ENCODE data around the gene LLPH. TPM values are rescaled to one million over a fixed set of nuclear protein-coding genes. Genes with fewer than 3 reads are reported as not detected.

LLPH gene
- total RNA-seq, 1 experiment from 2014 or later: 51.3 TPM

- H3K4me3 ChIP-seq (ENCODE audit: low read depth, low read length, poor library complexity, severe bottlenecking): no peak overlapping the region
- H3K4me1 ChIP-seq (ENCODE audit: insufficient read depth, low read length, poor library complexity, severe bottlenecking): peaks cover 34% of the 10 kb centered on the region
- CTCF ChIA-PET: interaction anchor here (1.3 kb wide), 1 partner anchor 11 kb away, joined by 4 read pairs; the partner anchor contains the start of gene LLPH
- POLR2A ChIA-PET (ENCODE audit: low non-redundant PET): no interaction called here
- TF ChIP-seq EZH2 (IDR thresholded peaks at IDR 0.05; ENCODE audit: borderline replicate concordance, low read depth, low read length, poor library complexity, severe bottlenecking): no peak
- TF ChIP-seq, protein P1, sequence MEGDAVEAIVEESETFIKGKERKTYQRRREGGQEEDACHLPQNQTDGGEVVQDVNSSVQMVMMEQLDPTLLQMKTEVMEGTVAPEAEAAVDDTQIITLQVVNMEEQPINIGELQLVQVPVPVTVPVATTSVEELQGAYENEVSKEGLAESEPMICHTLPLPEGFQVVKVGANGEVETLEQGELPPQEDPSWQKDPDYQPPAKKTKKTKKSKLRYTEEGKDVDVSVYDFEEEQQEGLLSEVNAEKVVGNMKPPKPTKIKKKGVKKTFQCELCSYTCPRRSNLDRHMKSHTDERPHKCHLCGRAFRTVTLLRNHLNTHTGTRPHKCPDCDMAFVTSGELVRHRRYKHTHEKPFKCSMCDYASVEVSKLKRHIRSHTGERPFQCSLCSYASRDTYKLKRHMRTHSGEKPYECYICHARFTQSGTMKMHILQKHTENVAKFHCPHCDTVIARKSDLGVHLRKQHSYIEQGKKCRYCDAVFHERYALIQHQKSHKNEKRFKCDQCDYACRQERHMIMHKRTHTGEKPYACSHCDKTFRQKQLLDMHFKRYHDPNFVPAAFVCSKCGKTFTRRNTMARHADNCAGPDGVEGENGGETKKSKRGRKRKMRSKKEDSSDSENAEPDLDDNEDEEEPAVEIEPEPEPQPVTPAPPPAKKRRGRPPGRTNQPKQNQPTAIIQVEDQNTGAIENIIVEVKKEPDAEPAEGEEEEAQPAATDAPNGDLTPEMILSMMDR (conservative IDR thresholded peaks at IDR 0.05; ENCODE audit: low read depth, low read length): no peak
- H3K27ac ChIP-seq (ENCODE audit: low read depth, low read length, poor library complexity, severe bottlenecking): no peak overlapping the region
- H3K9me3 ChIP-seq (ENCODE audit: low read depth, low read length, poor library complexity, severe bottlenecking): no peaks in the 10 kb centered on the region
- DNase-seq (ENCODE audit: low spot score): no peak
- no TSS peak for BruUV-seq (replicated peaks)
- intact Hi-C loops (cut with micrococcal nuclease; ENCODE audit: unreplicated experiment): no loop called here
- no peaks in the 10 kb centered on the region for H3K27me3 ChIP-seq (replicated peaks; ENCODE audit: insufficient read depth, low read depth, low read length, poor library complexity)
- H3K36me3 ChIP-seq (ENCODE audit: insufficient read depth, low read length, poor library complexity, severe bottlenecking): peaks cover 25% of the 10 kb centered on the region
Measured at GRCh38 chr12:66119229-66119869, 11.2 kb downstream of the LLPH start.

DNA sequence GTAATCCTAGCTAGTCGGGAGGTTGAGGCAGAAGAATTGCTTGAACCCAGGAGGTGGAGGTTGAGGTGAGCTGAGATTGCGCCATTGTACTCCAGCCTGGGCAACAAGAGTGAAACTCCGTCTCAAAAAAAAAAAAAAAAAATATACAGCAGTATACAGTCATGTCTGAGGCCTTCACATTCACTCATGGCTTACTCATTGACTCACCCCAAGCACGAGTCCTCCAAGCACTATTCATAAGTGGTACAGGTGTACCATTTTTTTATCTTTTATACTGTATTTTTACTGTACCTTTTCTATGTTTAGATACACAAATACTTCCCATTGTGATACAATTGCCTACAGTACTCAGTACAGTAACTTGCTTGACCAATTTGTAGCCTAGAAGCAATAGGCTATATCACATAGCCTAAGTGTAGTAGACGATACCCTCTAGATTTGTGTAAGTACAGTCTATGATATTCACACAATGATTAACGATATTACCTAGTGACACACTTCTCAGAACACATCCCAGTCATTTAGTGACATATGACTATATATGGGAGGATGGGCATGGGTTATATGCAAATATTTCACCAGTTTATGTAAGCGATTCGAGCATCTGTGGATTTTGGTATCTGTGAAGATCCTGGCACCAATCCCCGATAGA, 12.2 kb downstream of the LLPH start:
- no peak for TF ChIP-seq EZH2 (IDR thresholded peaks at IDR 0.05; ENCODE audit: borderline replicate concordance, low read depth, low read length, poor library complexity, severe bottlenecking)
- TF ChIP-seq, protein P1 (conservative IDR thresholded peaks at IDR 0.05; ENCODE audit: low read depth, low read length): no peak
- POLR2A ChIA-PET (ENCODE audit: low non-redundant PET): no interaction called here
- Histone ChIP-seq H3K27me3 (replicated peaks; ENCODE audit: insufficient read depth, low read depth, low read length, poor library complexity) (no peaks in the 10 kb centered on the region), H3K9me3 (ENCODE audit: low read depth, low read length, poor library complexity, severe bottlenecking) (no peaks in the 10 kb centered on the region), H3K4me3 (ENCODE audit: low read depth, low read length, poor library complexity, severe bottlenecking) (no peak overlapping the region), H3K27ac (ENCODE audit: low read depth, low read length, poor library complexity, severe bottlenecking) (no peak overlapping the region), H3K4me1 (ENCODE audit: insufficient read depth, low read length, poor library complexity, severe bottlenecking) (peaks cover 40% of the 10 kb centered on the region), H3K36me3 (ENCODE audit: insufficient read depth, low read length, poor library complexity, severe bottlenecking) (peaks cover 17% of the 10 kb centered on the region)
- DNase-seq (ENCODE audit: low spot score): no peak
- no TSS peak for BruUV-seq (replicated peaks)
- CTCF ChIA-PET: no interaction called here
- intact Hi-C loops (cut with micrococcal nuclease; ENCODE audit: unreplicated experiment): no loop called here

- Histone ChIP-seq H3K36me3 (ENCODE audit: insufficient read depth, low read length, poor library complexity, severe bottlenecking) (peaks cover 6% of the 10 kb centered on the region), H3K9me3 (ENCODE audit: low read depth, low read length, poor library complexity, severe bottlenecking) (no peaks in the 10 kb centered on the region), H3K4me3 (ENCODE audit: low read depth, low read length, poor library complexity, severe bottlenecking) (no peak overlapping the region), H3K27ac (ENCODE audit: low read depth, low read length, poor library complexity, severe bottlenecking) (no peak overlapping the region), H3K4me1 (ENCODE audit: insufficient read depth, low read length, poor library complexity, severe bottlenecking) (peaks cover 46% of the 10 kb centered on the region), H3K27me3 (replicated peaks; ENCODE audit: insufficient read depth, low read depth, low read length, poor library complexity) (no peaks in the 10 kb centered on the region)
- ChIA-PET CTCF (interaction anchor here (0.6 to 1.0 kb wide), 2 partner anchors 515 to 606 kb away, joined by 3 to 4 read pairs; no protein-coding TSS in a partner anchor), POLR2A (ENCODE audit: low non-redundant PET) (no interaction called here)
- BruUV-seq (replicated peaks): no TSS peak
- no peak for TF ChIP-seq EZH2 (IDR thresholded peaks at IDR 0.05; ENCODE audit: borderline replicate concordance, low read depth, low read length, poor library complexity, severe bottlenecking)
- TF ChIP-seq, protein P1 (conservative IDR thresholded peaks at IDR 0.05; ENCODE audit: low read depth, low read length): no peak
- no peak for DNase-seq (ENCODE audit: low spot score)
- intact Hi-C loops (cut with micrococcal nuclease; ENCODE audit: unreplicated experiment): no loop called here
Measured at GRCh38 chr12:66117242-66117641, 13.3 kb downstream of the LLPH start.

Measured in A673 (cell line).